OCI-LY1 (cell line): Measurements from ENCODE around the gene ZNF598.

ENCODE experiments used
- CTCF ChIP-seq: fragments of 200-600 bp; sonication (generic), shearing (Covaris generic); IDR thresholded peaks from 2 replicates; pipeline ENCODE4 v1.5.1; 2017; ENCODE audit warnings: mild to moderate bottlenecking, antibody characterized with exemption, low read length, moderate library complexity, mixed read lengths
- EZH2 ChIP-seq: fragments of 200-600 bp; sonication (generic), shearing (Covaris generic); IDR thresholded peaks from 2 replicates; pipeline ENCODE4 v1.8.0; 2017; ENCODE audit warnings: borderline replicate concordance, mixed run types, mild to moderate bottlenecking, antibody characterized with exemption, low read length, moderate library complexity, mixed read lengths

- TF ChIP-seq CTCF = no peak
- no peak for TF ChIP-seq EZH2
These were observed 43.2 kb downstream of the ZNF598 start, which contains the start of gene RNF151 for GRCh38 chr16:1966460-1966859.
